ENCODE measurements around the gene TRPM8.

TRPM8 gene

DNA sequence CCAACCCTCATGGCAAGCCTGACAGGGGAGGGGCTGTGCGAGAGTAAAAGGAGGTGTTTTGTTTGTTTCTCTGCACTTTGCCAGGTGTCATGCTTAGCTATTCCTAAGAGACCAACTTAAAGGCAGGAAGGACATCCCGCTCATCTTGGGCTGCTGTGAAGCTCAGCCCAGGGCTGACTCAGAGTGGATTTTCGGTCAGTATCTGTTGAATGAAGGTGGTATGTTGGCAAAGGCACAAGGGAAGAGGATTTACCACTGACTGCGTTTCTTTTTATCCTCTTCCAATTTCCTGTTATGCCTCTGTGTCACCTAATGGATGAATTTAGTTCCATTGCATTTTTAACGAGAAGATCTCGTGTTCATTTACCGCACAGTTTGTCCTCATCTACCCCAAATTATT, 18.9 kb downstream of the TRPM8 start:
- TF ChIP-seq ZFX (IDR thresholded peaks at IDR 0.05; ENCODE audit: borderline replicate concordance) (no peak), CTCF (IDR thresholded peaks at IDR 0.05) (no peak)
- H3K27ac ChIP-seq = no peak overlapping the region

- no peak overlapping the region for H3K27ac ChIP-seq
- TF ChIP-seq CTCF (IDR thresholded peaks at IDR 0.05) (no peak), ZFX (IDR thresholded peaks at IDR 0.05; ENCODE audit: borderline replicate concordance) (no peak)
Measured at GRCh38 chr2:233938676-233939370, 21.6 kb downstream of the TRPM8 start.

- no peak for TF ChIP-seq ZFX (IDR thresholded peaks at IDR 0.05; ENCODE audit: borderline replicate concordance)
- no peak for TF ChIP-seq CTCF (IDR thresholded peaks at IDR 0.05)
- no peak overlapping the region for H3K27ac ChIP-seq
Measured at GRCh38 chr2:233940376-233941276, 23.5 kb downstream of the TRPM8 start.

GRCh38 chr2:233942731-233943130, 25.6 kb downstream of the TRPM8 start:
- no peak overlapping the region for H3K27ac ChIP-seq
- TF ChIP-seq ZFX (IDR thresholded peaks at IDR 0.05; ENCODE audit: borderline replicate concordance) = no peak
- no peak for TF ChIP-seq CTCF (IDR thresholded peaks at IDR 0.05)

- no peak overlapping the region for H3K27ac ChIP-seq
- TF ChIP-seq ZFX (IDR thresholded peaks at IDR 0.05; ENCODE audit: borderline replicate concordance) (no peak), CTCF (IDR thresholded peaks at IDR 0.05) (no peak)
Measured at GRCh38 chr2:233944269-233944668, 27.1 kb downstream of the TRPM8 start.

GRCh38 chr2:233944722-233945121, 27.5 kb downstream of the TRPM8 start:
- H3K27ac ChIP-seq = no peak overlapping the region
- TF ChIP-seq ZFX (IDR thresholded peaks at IDR 0.05; ENCODE audit: borderline replicate concordance) (no peak), CTCF (IDR thresholded peaks at IDR 0.05) (no peak)

- H3K27ac ChIP-seq = no peak overlapping the region
- no peak for TF ChIP-seq ZFX (IDR thresholded peaks at IDR 0.05; ENCODE audit: borderline replicate concordance)
- TF ChIP-seq CTCF (IDR thresholded peaks at IDR 0.05) = no peak
Measured at GRCh38 chr2:233945146-233945545, 28.0 kb downstream of the TRPM8 start.

All from 22Rv1 (cell line).